Thyroid gland (tissue), 4 donors: ENCODE results near the gene HSD17B12.

ENCODE experiments used
- CTCF ChIP-seq, 6 experiments: fragments of 200-600 bp in 3 of 6; fragments of 450-650 bp in 3 of 6; sonication (generic) in 3 of 6; IDR thresholded peaks; one replicate each; pipeline ENCODE4 v1.5.1; 2016 to 2019; ENCODE audit warnings: antibody characterized with exemption in 6 of 6, mild to moderate bottlenecking in 2 of 6, inconsistent platforms in 1 of 6, moderate library complexity in 1 of 6
- POLR2A ChIP-seq, 2 donors: fragments of 450-650 bp; IDR thresholded peaks; one replicate each; pipeline ENCODE4 v1.6.1; 2017; ENCODE audit warnings: antibody characterized with exemption in 2 of 2, mild to moderate bottlenecking in 2 of 2, moderate library complexity in 1 of 2

GRCh38 chr11:43874078-43874477 is 193.5 kb downstream of the HSD17B12 start:
- TF ChIP-seq CTCF (IDR thresholded peaks at IDR 0.05), result no peak
- no peak for TF ChIP-seq POLR2A (IDR thresholded peaks at IDR 0.05)
